Ovary (tissue), 9 donors: Measurements from ENCODE around the gene ACY1. TPM values are rescaled to one million over a fixed set of nuclear protein-coding genes. Genes with fewer than 3 reads are reported as not detected.
"Not testable (repeated sequence)": the region's sequence is repeated elsewhere in the genome, so short reads cannot be mapped to it uniquely, and the experiment has no call there.

Source experiments
- DNase-seq, 5 donors: peaks; one replicate each; pipeline ENCODE4 v3.0.0-alpha.2; 2019 to 2020
- H3K27ac ChIP-seq, 2 donors: fragments of 200-600 bp; one replicate each; pipeline versions ENCODE4 v1.5.1 to v1.8.0; 2019 to 2022
- H3K27me3 ChIP-seq: fragments of 200-600 bp; one replicate; pipeline ENCODE4 v1.8.0; 2022
- H3K36me3 ChIP-seq: fragments of 200-600 bp; sonication (generic); one replicate; pipeline ENCODE4 v1.5.1; 2019
- H3K4me1 ChIP-seq: one replicate; pipeline ENCODE4 v1.8.1; 2013; ENCODE audit warnings: mild to moderate bottlenecking, moderate library complexity; ENCODE audit not compliant: insufficient read depth
- H3K4me3 ChIP-seq: fragments of 200-600 bp; sonication (generic); one replicate; pipeline ENCODE4 v1.5.1; 2017
- H3K9me3 ChIP-seq, 2 donors: fragments of 200-600 bp in 1 of 2; sonication (generic) in 1 of 2; one replicate each; pipeline versions ENCODE4 v1.5.1 to v1.8.1; 2013 to 2019; ENCODE audit warnings: mild to moderate bottlenecking in 1 of 2, moderate library complexity in 1 of 2
- EP300 ChIP-seq: sonication (generic); formaldehyde crosslinking; IDR thresholded peaks from one replicate; pipeline ENCODE4 v1.6.1; 2017; ENCODE audit warnings: antibody characterized with exemption
- POLR2A ChIP-seq: fragments of 450-650 bp; IDR thresholded peaks from one replicate; pipeline ENCODE4 v1.6.1; 2017; ENCODE audit warnings: antibody characterized with exemption, mild to moderate bottlenecking, moderate library complexity
- WGBS, 3 donors: extraction: QIAGEN DNeasy Blood & Tissue Kit in 1 of 3; methylation state at CpG; one replicate each; pipeline versions ENCODE4 v1.1.5 to v1.1.7; 2013 to 2017; 5-methylcytosine and 5-hydroxymethylcytosine counted together
- intact Hi-C, 4 donors: fragments of 100-400 bp; cut with DNase I; formaldehyde crosslinking; loops; one replicate each; pipeline versions ENCODE4 v1.11.0 to v1.15.1; 2022 to 2023
- polyA plus RNA-seq, 2 donors: library from polyadenylated mRNA; stranded (reverse); fragments of 200-250 nt in 1 of 2; fragments of 350-450 nt in 1 of 2; fragmentation: Illumina TruSeq in 1 of 2; extraction: RNeasy Lipid Tissue Mini Kit (QIAGEN cat#74804) in 1 of 2; gene quantifications; one replicate each; pipeline ENCODE4 v1.2.3, GENCODE V29; 2013 to 2014
- total RNA-seq, 7 donors: library from RNA; depleted of rRNA in 2 of 7; stranded (reverse); fragments of >200 nt in 2 of 7; fragmentation: NEBNext Ultra II Directional in 3 of 7; extraction: Animal tissue kit (Norgen Biotek cat#: 25700) in 3 of 7; gene quantifications; one replicate each; pipeline versions ENCODE4 v1.1.0 to v1.2.4, GENCODE V29; 2016 to 2023
- TF ChIP-seq, protein P1 (sequence below), 3 donors: fragments of 450-650 bp in 2 of 3; fragments of 200-600 bp in 1 of 3; IDR thresholded peaks; one replicate each; pipeline versions ENCODE4 v1.5.1 to v1.8.0; 2016 to 2022; ENCODE audit warnings: antibody characterized with exemption in 3 of 3, mild to moderate bottlenecking in 1 of 3
- donor health status: DM: no; HTN: no; CAD: no; lungs with moderate emphysema.
- donor health status: DM: no; HTN: no; CAD: no.
- donor health status: Bipolar disorder and iron deficiency.
- donor health status: DM: yes; HTN: yes; CAD: no.
- donor health status: DM: no; HTN: no; CAD: no.
- donor health status: DM: yes; HTN: yes; CAD: no.

The ACY1 gene
- total and polyA plus RNA-seq, 9 donors = 8.4 to 27.4 (median 14.7) TPM

- WGBS, 3 donors = 88 to 91% (median 89%) methylated on average over 11 of the region's 11 CpGs
- no peak overlapping the region for H3K4me3 ChIP-seq
- TF ChIP-seq POLR2A (no peak), EP300 (no peak)
- TF ChIP-seq, protein P1, sequence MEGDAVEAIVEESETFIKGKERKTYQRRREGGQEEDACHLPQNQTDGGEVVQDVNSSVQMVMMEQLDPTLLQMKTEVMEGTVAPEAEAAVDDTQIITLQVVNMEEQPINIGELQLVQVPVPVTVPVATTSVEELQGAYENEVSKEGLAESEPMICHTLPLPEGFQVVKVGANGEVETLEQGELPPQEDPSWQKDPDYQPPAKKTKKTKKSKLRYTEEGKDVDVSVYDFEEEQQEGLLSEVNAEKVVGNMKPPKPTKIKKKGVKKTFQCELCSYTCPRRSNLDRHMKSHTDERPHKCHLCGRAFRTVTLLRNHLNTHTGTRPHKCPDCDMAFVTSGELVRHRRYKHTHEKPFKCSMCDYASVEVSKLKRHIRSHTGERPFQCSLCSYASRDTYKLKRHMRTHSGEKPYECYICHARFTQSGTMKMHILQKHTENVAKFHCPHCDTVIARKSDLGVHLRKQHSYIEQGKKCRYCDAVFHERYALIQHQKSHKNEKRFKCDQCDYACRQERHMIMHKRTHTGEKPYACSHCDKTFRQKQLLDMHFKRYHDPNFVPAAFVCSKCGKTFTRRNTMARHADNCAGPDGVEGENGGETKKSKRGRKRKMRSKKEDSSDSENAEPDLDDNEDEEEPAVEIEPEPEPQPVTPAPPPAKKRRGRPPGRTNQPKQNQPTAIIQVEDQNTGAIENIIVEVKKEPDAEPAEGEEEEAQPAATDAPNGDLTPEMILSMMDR (IDR thresholded peaks at IDR 0.05) = no peak
- intact Hi-C loops = no loop called here
- H3K9me3 ChIP-seq = no peaks in the 10 kb centered on the region
- no peak overlapping the region for H3K27ac ChIP-seq
- no peaks in the 10 kb centered on the region for H3K27me3 ChIP-seq
- H3K36me3 ChIP-seq = no peaks in the 10 kb centered on the region
- no peak for DNase-seq
- H3K4me1 ChIP-seq = no peaks in the 10 kb centered on the region
Measured at GRCh38 chr3:52030714-52031310, 47.5 kb downstream of the ACY1 start.

DNA sequence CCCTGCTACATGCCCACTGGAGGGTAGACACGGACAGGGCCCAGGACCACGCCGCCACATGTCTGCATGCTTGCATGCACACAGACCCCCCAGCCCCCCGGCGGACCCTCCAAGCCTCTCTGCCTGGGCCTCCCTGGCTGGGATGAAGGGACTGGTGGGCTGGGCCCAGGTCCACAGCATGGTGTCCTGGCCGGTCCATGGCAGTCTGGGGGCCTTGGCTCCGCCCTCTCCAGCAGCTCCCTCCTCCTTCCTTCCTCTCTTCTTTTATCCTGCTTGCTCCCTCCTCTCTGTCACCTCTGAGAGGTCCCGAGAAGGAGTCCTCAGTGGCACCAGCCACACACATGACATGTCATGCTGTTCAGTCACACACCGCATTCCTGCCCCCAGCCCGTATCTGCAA, 48.6 kb downstream of the ACY1 start:
- Histone ChIP-seq H3K36me3 (no peaks in the 10 kb centered on the region), H3K4me1 (no peaks in the 10 kb centered on the region), H3K27ac (no peak overlapping the region), H3K27me3 (no peaks in the 10 kb centered on the region), H3K4me3 (no peak overlapping the region), H3K9me3 (no peaks in the 10 kb centered on the region)
- no peak for DNase-seq
- intact Hi-C loops = no loop called here
- 87 to 91% (median 90%) methylated on average over 10 of the region's 10 CpGs for WGBS, 3 donors
- no peak for TF ChIP-seq EP300
- TF ChIP-seq, protein P1 (IDR thresholded peaks at IDR 0.05) = no peak
- no peak for TF ChIP-seq POLR2A

- DNase-seq = no peak
- 76 to 80% (median 77%) methylated on average over 11 of the region's 11 CpGs for WGBS, 3 donors
- Histone ChIP-seq H3K27me3 (no peaks in the 10 kb centered on the region), H3K9me3 (no peaks in the 10 kb centered on the region), H3K27ac (no peak overlapping the region), H3K36me3 (no peaks in the 10 kb centered on the region), H3K4me1 (no peaks in the 10 kb centered on the region), H3K4me3 (no peak overlapping the region)
- intact Hi-C loops = no loop called here
- TF ChIP-seq EP300 (no peak), POLR2A (no peak)
- TF ChIP-seq, protein P1 (IDR thresholded peaks at IDR 0.05) = no peak
Measured at GRCh38 chr3:52032702-52033408, 49.5 kb downstream of the ACY1 start.

GRCh38 chr3:52033748-52034147, 50.4 kb downstream of the ACY1 start:
- H3K4me1 ChIP-seq, H3K27ac ChIP-seq, H3K9me3 ChIP-seq, DNase-seq, H3K36me3 ChIP-seq, H3K27me3 ChIP-seq, intact Hi-C loops, H3K4me3 ChIP-seq: not testable (repeated sequence)
- WGBS, 3 donors = 85 to 92% (median 91%) methylated on average over 6 of the region's 6 CpGs

DNA sequence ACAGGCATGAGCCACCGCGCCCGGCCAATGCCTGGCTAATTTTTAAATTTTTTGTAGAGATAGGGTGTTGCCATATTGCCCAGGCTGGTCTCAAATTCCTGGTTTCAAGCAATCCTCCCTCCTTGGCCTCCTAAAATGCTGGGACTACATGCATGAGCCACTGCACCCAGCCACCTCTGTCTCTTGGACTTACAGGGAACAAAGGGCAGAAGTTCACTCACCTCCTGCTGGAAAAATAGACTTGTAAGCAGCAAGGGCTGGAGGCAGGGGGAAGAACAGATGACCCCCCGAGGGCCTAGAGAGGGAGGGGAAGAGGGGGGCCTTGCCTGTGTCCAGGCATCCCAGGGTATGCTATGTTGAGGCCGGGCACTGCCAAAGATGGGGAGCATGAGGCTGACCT, 50.9 kb downstream of the ACY1 start:
- WGBS, 3 donors = 80 to 89% (median 86%) methylated on average over 5 of the region's 5 CpGs
- H3K36me3 ChIP-seq = no peaks in the 10 kb centered on the region
- H3K4me1 ChIP-seq = no peaks in the 10 kb centered on the region
- no peaks in the 10 kb centered on the region for H3K27me3 ChIP-seq
- no peak overlapping the region for H3K27ac ChIP-seq
- no peak for TF ChIP-seq EP300
- TF ChIP-seq POLR2A = no peak
- TF ChIP-seq, protein P1 (IDR thresholded peaks at IDR 0.05) = no peak
- DNase-seq = no peak
- no peaks in the 10 kb centered on the region for H3K9me3 ChIP-seq
- intact Hi-C loops = no loop called here
- H3K4me3 ChIP-seq = no peak overlapping the region
